HUES64 (cell line): Measurements from ENCODE around the gene SARNP.
"Not testable (repeated sequence)": the region's sequence is repeated elsewhere in the genome, so short reads cannot be mapped to it uniquely, and the experiment has no call there.

Experiments
- H3K27ac ChIP-seq: 2 replicates; pipeline ENCODE4 v1.7.0; 2013; ENCODE audit warnings: low read depth, low read length, inconsistent platforms
- H3K27me3 ChIP-seq: 2 replicates; pipeline ENCODE4 v1.6.1; 2013; ENCODE audit warnings: mild to moderate bottlenecking, low read length; ENCODE audit not compliant: insufficient read depth
- H3K36me3 ChIP-seq: 2 replicates; pipeline ENCODE4 v1.6.1; 2013; ENCODE audit warnings: mild to moderate bottlenecking, low read length; ENCODE audit not compliant: insufficient read depth
- H3K4me1 ChIP-seq: 2 replicates; pipeline ENCODE4 v1.6.1; 2013; ENCODE audit warnings: mild to moderate bottlenecking, low read length, moderate library complexity; ENCODE audit not compliant: insufficient read depth
- H3K4me3 ChIP-seq: 2 replicates; pipeline ENCODE4 v1.5.1; 2013; ENCODE audit warnings: mild to moderate bottlenecking, low read length, moderate library complexity
- H3K9ac ChIP-seq: 2 replicates; pipeline ENCODE4 v1.6.1; 2013; ENCODE audit warnings: mild to moderate bottlenecking, low read depth, low read length
- H3K9me3 ChIP-seq: 2 replicates; pipeline ENCODE4 v1.6.1; 2013; ENCODE audit warnings: low read depth, low read length; ENCODE audit not compliant: insufficient read depth
- WGBS: fragments of 150-250, 120-280 bp; methylation state at CpG from one replicate; pipeline ENCODE4 v1.1.7; 2013; ENCODE audit warnings: missing lambda C conversion rate; 5-methylcytosine and 5-hydroxymethylcytosine counted together

The SARNP gene

GRCh38 chr12:55838361-55838760 is 20.8 kb upstream of the SARNP start:
- Histone ChIP-seq H3K4me1 (peaks cover 10% of the 10 kb centered on the region), H3K27me3 (no peaks in the 10 kb centered on the region), H3K9ac (no peak overlapping the region), H3K9me3 (no peaks in the 10 kb centered on the region), H3K36me3 (no peaks in the 10 kb centered on the region), H3K4me3 (no peak overlapping the region), H3K27ac (no peak overlapping the region)
- WGBS, result 91% methylated on average over 3 of the region's 3 CpGs

DNA sequence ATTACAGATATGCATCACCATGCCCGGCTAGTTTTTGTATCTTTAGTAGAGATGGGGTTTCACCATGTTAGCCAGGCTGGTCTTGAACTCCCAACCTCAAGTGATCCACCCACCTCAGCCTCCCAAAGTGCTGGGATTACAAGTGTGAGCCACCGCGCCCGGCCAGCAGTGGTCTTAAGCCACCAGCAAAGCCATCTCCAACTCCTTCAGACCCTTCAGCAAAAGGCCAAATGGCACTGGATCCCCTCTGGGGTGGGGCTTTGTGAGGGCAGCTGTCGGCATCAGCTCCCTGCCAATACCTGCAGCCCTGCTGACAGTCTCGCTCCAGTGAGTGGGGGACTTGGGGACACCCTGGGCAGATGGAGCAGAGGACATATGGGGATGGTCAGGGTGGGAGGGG is 16.9 kb upstream of the SARNP start:
- not testable (repeated sequence) for H3K9me3 ChIP-seq

GRCh38 chr12:55833056-55833455 is 15.5 kb upstream of the SARNP start:
- H3K27me3 ChIP-seq, result no peaks in the 10 kb centered on the region
- H3K4me3 ChIP-seq, result no peak overlapping the region
- H3K9me3 ChIP-seq, result no peaks in the 10 kb centered on the region
- peaks cover 10% of the 10 kb centered on the region; the same call in 1 of the 2 replicates for H3K4me1 ChIP-seq
- peaks cover 4% of the 10 kb centered on the region; the same call in 1 of the 2 replicates for H3K36me3 ChIP-seq
- no peak overlapping the region for H3K27ac ChIP-seq
- 93% methylated on average over 10 of the region's 10 CpGs for WGBS
- H3K9ac ChIP-seq, result no peak overlapping the region

More for the DNA sequence above, 16.9 kb upstream of the SARNP start:
- H3K36me3 ChIP-seq, H3K4me3 ChIP-seq, H3K27me3 ChIP-seq, H3K9ac ChIP-seq, H3K27ac ChIP-seq: not testable (repeated sequence)
- WGBS, result 92% methylated on average over 5 of the region's 6 CpGs
- H3K4me1 ChIP-seq, result peaks cover 10% of the 10 kb centered on the region; the same call in 1 of the 2 replicates

- WGBS, result 40% methylated on average over 1 of the region's 1 CpG
- Histone ChIP-seq H3K9ac (peak overlapping the region; percentile 93), H3K36me3 (peaks cover 9% of the 10 kb centered on the region; the same call in 1 of the 2 replicates), H3K9me3 (no peaks in the 10 kb centered on the region), H3K4me3 (peak overlapping the region; percentile 91), H3K4me1 (peaks cover 18% of the 10 kb centered on the region; the same call in 1 of the 2 replicates), H3K27me3 (no peaks in the 10 kb centered on the region), H3K27ac (peak overlapping the region; percentile 95)
Measured at GRCh38 chr12:55831447-55831815, 13.9 kb upstream of the SARNP start.

DNA sequence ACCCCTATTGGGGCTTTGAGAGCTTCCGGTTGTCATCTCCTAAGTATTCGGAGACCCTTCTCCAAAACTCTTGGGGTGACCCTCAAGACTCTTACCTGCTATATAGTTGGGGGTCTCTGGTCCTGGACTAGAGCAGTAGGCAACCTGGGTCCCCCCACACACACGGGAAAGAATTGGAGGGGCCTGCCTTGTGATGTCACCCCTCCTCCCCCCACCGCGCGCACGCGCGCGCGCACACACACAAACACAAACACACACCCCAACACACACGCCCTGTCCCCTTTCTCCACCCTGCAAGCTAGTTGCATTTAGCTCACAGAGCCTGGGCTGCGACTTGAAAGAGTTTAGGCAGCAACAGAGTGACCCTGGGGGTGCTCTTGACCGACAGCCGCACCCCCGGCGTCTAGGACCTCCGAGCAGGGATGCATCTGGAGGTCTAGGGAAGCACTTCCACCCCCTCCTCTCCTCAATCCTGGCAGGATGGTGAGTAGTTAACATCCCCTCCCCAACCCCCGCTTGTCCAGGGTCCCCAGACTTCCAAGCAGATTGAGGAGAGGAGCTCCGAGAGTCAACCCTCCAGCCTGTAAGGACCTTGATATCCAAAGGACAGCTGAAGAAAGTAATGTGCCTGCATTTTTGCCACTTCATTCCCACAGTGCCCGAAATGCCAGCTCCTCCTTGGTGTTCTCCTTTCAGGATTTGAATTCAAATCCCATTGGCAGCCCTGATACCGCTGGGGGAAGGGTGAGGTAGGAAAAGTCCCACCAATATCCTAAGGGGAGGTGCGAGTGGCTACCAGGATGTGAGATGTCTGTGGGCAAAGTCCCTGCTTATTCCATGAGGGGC is 13.3 kb upstream of the SARNP start:
- Histone ChIP-seq H3K27me3 (no peaks in the 10 kb centered on the region), H3K9ac (peak overlapping the region; percentile 93), H3K4me3 (peak overlapping the region; percentile 91), H3K4me1 (peaks cover 18% of the 10 kb centered on the region; the same call in 1 of the 2 replicates), H3K9me3 (no peaks in the 10 kb centered on the region), H3K36me3 (peaks cover 11% of the 10 kb centered on the region; the same call in 1 of the 2 replicates), H3K27ac (peak overlapping the region; percentile 95)
- 2% methylated on average over 22 of the region's 23 CpGs for WGBS

GRCh38 chr12:55829967-55830600 is 12.6 kb upstream of the SARNP start:
- Histone ChIP-seq H3K4me3 (peak overlapping the region; percentile 91), H3K9ac (peak overlapping the region; percentile 93), H3K27ac (peak overlapping the region; percentile 95), H3K4me1 (peaks cover 18% of the 10 kb centered on the region; the same call in 1 of the 2 replicates), H3K27me3 (no peaks in the 10 kb centered on the region), H3K36me3 (peaks cover 13% of the 10 kb centered on the region; the same call in 1 of the 2 replicates), H3K9me3 (no peaks in the 10 kb centered on the region)
- under 1% methylated on average over 37 of the region's 37 CpGs for WGBS

DNA sequence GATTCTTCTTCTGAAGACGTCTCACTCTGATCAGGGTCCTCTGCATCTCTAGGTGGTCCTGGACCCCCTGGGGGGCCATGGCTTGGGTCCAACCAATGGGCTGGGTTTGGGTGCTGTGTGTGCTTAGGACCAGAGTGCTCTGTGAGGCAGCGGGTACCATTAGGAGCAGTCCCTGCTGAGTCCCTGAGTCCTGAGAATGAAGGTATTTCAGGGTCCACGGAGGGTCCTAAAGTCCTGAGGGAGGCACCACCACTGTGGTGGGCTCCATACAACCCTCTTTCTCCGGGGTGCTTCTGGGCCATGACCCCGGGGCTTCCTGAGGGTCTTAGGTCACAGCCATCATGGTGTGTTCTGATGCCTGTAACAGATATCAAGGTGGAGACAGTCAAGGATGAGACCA is 10.8 kb upstream of the SARNP start:
- Histone ChIP-seq H3K27me3 (no peaks in the 10 kb centered on the region), H3K9me3 (no peaks in the 10 kb centered on the region), H3K36me3 (peaks cover 25% of the 10 kb centered on the region), H3K9ac (peak overlapping the region; percentile 72; the same call in 1 of the 2 replicates), H3K27ac (peak overlapping the region; percentile 49), H3K4me3 (peak overlapping the region; percentile 91), H3K4me1 (peaks cover 18% of the 10 kb centered on the region; the same call in 1 of the 2 replicates)
- WGBS, result 89% methylated on average over 5 of the region's 5 CpGs

- H3K27me3 ChIP-seq, result no peaks in the 10 kb centered on the region
- peaks cover 18% of the 10 kb centered on the region; the same call in 1 of the 2 replicates for H3K4me1 ChIP-seq
- no peak overlapping the region for H3K9ac ChIP-seq
- peaks cover 31% of the 10 kb centered on the region for H3K36me3 ChIP-seq
- H3K4me3 ChIP-seq, result 0 out of 2 replicates have a peak overlapping the region, but pooled peaks have one; percentile 20
- no peaks in the 10 kb centered on the region for H3K9me3 ChIP-seq
- peak overlapping the region; percentile 4; the same call in 1 of the 2 replicates for H3K27ac ChIP-seq
- WGBS, result 95% methylated on average over 15 of the region's 15 CpGs
Measured at GRCh38 chr12:55827806-55828205, 10.3 kb upstream of the SARNP start.

GRCh38 chr12:55824726-55825125 is 7.2 kb upstream of the SARNP start:
- Histone ChIP-seq H3K9me3 (no peaks in the 10 kb centered on the region), H3K36me3 (peaks cover 61% of the 10 kb centered on the region), H3K4me1 (peaks cover 7% of the 10 kb centered on the region; the same call in 1 of the 2 replicates), H3K9ac (no peak overlapping the region), H3K27ac (no peak overlapping the region), H3K27me3 (no peaks in the 10 kb centered on the region), H3K4me3 (no peak overlapping the region)
- 92% methylated on average over 5 of the region's 5 CpGs for WGBS

DNA sequence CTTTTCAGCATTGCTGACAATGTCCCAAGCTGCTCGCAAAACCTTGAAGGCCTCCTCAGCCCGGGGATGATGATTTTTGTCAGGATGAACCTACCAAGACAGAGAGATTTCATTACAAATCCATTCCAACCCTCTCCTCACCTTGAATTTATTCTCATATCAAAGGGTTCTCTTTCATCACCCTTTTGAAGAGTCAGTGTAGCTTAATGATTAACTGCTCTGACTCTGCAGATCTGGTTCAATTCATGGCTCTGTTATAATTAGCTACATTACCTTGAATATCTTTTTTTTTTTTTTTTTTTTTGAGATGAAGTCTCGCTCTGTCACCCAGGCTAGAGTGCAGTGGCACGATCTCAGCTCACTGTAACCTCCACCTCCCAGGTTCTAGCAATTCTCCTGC is 5.9 kb upstream of the SARNP start:
- WGBS, result 93% methylated on average over 4 of the region's 4 CpGs
- Histone ChIP-seq H3K9ac (no peak overlapping the region), H3K4me3 (no peak overlapping the region), H3K9me3 (no peaks in the 10 kb centered on the region), H3K27ac (no peak overlapping the region), H3K36me3 (peaks cover 70% of the 10 kb centered on the region), H3K27me3 (no peaks in the 10 kb centered on the region), H3K4me1 (peaks cover 7% of the 10 kb centered on the region; the same call in 1 of the 2 replicates)

- Histone ChIP-seq H3K4me1 (0 out of 2 replicates have a peak, but pooled peaks cover under 1% of the 10 kb centered on the region), H3K4me3 (no peak overlapping the region), H3K9me3 (no peaks in the 10 kb centered on the region), H3K36me3 (peaks cover 61% of the 10 kb centered on the region), H3K27me3 (no peaks in the 10 kb centered on the region), H3K27ac (no peak overlapping the region), H3K9ac (no peak overlapping the region)
- 92% methylated on average over 5 of the region's 6 CpGs for WGBS
Measured at GRCh38 chr12:55822228-55822627, 4.7 kb upstream of the SARNP start.
